Esophagus squamous epithelium (tissue), 5 donors: ENCODE results near the gene TXNDC17. TPM values are rescaled to one million over a fixed set of nuclear protein-coding genes. Genes with fewer than 3 reads are reported as not detected.

Experiments used
- DNase-seq: peaks from one replicate; lab custom pipeline; 2025; lab: John Stamatoyannopoulos, UW
- H3K27ac ChIP-seq, 4 donors: fragments of 200-600 bp; sonication (generic); one replicate each; pipeline ENCODE4 v1.5.1; 2016 to 2019; ENCODE audit warnings: mild to moderate bottlenecking in 1 of 4
- H3K27me3 ChIP-seq, 4 donors: fragments of 200-600 bp; sonication (generic); 1 replicate in 3 of 4; 2 replicates in 1 of 4; pipeline versions ENCODE4 v1.5.1 to v1.6.0; 2017 to 2021; ENCODE audit warnings: antibody characterized with exemption in 1 of 4
- H3K36me3 ChIP-seq, 3 donors: fragments of 200-600 bp; sonication (generic); one replicate each; pipeline ENCODE4 v1.5.1; 2016 to 2019
- H3K4me1 ChIP-seq, 3 donors: fragments of 200-600 bp; sonication (generic); one replicate each; pipeline ENCODE4 v1.5.1; 2017 to 2019
- H3K4me3 ChIP-seq, 4 donors: fragments of 200-600 bp; sonication (generic); 1 replicate in 3 of 4; 2 replicates in 1 of 4; pipeline ENCODE4 v1.5.1; 2016 to 2019; ENCODE audit warnings: mild to moderate bottlenecking in 2 of 4, moderate library complexity in 1 of 4
- H3K9me3 ChIP-seq, 3 donors: fragments of 200-600 bp; sonication (generic); one replicate each; pipeline ENCODE4 v1.5.1; 2016 to 2019
- POLR2A ChIP-seq, 4 donors: fragments of 450-650 bp; IDR thresholded peaks; one replicate each; pipeline ENCODE4 v1.6.1; 2017; ENCODE audit warnings: antibody characterized with exemption in 4 of 4, mild to moderate bottlenecking in 4 of 4, moderate library complexity in 3 of 4
- WGBS, 2 donors: methylation state at CpG; one replicate each; pipeline ENCODE4 v1.1.5; 2018; 5-methylcytosine and 5-hydroxymethylcytosine counted together
- intact Hi-C: fragments of 100-400 bp; cut with DNase I; formaldehyde crosslinking; loops from one replicate; pipeline ENCODE4 v1.15.0; 2022
- total RNA-seq, 4 donors: library from RNA; depleted of rRNA; stranded (reverse); fragments of >200 nt; gene quantifications; one replicate each; pipeline ENCODE4 v1.1.0, GENCODE V29; 2016
- TF ChIP-seq, protein P1 (sequence below), 6 experiments: fragments of 450-650 bp in 4 of 6; fragments of 200-600 bp in 2 of 6; sonication (generic) in 2 of 6; IDR thresholded peaks; one replicate each; pipeline ENCODE4 v1.5.1; 2016 to 2019; ENCODE audit warnings: antibody characterized with exemption in 6 of 6, mild to moderate bottlenecking in 4 of 6, moderate library complexity in 4 of 6
- donor health status: DM: yes; HTN: yes; CAD: no.

The TXNDC17 gene
- total RNA-seq, 4 donors from 2014 or later, result 446 to 796 (median 696) TPM

DNA sequence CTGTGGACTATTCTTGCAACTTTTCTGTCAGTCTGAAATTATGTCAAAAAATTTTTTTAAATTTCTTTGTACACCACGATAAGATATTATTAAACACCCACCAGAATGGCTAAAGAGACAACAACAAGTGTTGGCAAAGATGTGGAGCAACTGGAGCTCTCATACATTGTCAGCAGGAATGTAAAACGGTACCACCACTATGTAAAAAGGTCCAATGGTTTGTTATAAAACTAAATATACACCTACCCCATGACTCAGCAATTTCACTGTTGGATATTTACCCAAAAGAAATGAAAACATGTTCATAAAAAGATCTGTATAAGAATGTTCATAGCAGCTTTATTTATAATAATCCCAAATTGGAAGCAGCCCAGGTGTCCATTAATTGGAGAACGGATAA, 7.6 kb upstream of the TXNDC17 start:
- Histone ChIP-seq H3K4me1 (peaks cover under 1 to 13% (median 2%) of the 10 kb centered on the region in 3 donors), H3K9me3 (no peaks in the 10 kb centered on the region), H3K27ac (no peak overlapping the region), H3K4me3 (no peak overlapping the region), H3K36me3 (peaks cover 0 to 67% (median 4%) of the 10 kb centered on the region in 3 donors), H3K27me3 (no peaks in the 10 kb centered on the region)
- no peak for TF ChIP-seq POLR2A (IDR thresholded peaks at IDR 0.05)
- TF ChIP-seq, protein P1, sequence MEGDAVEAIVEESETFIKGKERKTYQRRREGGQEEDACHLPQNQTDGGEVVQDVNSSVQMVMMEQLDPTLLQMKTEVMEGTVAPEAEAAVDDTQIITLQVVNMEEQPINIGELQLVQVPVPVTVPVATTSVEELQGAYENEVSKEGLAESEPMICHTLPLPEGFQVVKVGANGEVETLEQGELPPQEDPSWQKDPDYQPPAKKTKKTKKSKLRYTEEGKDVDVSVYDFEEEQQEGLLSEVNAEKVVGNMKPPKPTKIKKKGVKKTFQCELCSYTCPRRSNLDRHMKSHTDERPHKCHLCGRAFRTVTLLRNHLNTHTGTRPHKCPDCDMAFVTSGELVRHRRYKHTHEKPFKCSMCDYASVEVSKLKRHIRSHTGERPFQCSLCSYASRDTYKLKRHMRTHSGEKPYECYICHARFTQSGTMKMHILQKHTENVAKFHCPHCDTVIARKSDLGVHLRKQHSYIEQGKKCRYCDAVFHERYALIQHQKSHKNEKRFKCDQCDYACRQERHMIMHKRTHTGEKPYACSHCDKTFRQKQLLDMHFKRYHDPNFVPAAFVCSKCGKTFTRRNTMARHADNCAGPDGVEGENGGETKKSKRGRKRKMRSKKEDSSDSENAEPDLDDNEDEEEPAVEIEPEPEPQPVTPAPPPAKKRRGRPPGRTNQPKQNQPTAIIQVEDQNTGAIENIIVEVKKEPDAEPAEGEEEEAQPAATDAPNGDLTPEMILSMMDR (IDR thresholded peaks at IDR 0.05), result no peak
- 94 to 98% methylated on average over 3 of the region's 3 CpGs for WGBS, 2 donors
- DNase-seq, result no peak
- intact Hi-C loops, result loop anchor here (10.0 kb wide), 1 partner anchor 168 kb away; no protein-coding TSS in a partner anchor

DNA sequence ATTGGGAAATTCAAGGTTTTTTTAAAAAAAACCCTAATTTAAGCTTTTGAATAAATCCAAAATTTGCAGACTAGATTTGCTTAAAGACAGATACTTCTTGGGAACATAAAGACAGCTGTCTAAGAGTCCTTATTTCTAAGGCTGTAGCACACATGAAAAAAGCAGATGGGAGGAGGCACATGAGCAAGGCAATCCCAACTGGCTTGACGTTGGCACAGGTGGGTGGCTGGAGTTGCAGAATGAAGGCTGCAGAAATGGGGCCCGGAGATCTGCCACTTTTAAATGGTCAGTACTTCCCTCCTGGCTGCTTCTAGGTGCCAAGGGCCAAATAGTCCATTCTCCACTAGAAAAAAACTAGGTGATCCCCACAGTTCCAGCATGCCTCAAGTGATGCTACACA, 4.8 kb upstream of the TXNDC17 start:
- 50 to 77% methylated on average over 2 of the region's 2 CpGs for WGBS, 2 donors
- H3K9me3 ChIP-seq, result no peaks in the 10 kb centered on the region
- no peaks in the 10 kb centered on the region for H3K27me3 ChIP-seq
- no peak for TF ChIP-seq POLR2A (IDR thresholded peaks at IDR 0.05)
- TF ChIP-seq, protein P1 (IDR thresholded peaks at IDR 0.05), result no peak
- peaks cover 16 to 31% (median 19%) of the 10 kb centered on the region in 3 donors for H3K4me1 ChIP-seq
- intact Hi-C loops, result loop anchor here (10.0 kb wide), 1 partner anchor 171 kb away; no protein-coding TSS in a partner anchor
- H3K36me3 ChIP-seq, result peaks cover 0 to 41% (median 3%) of the 10 kb centered on the region in 3 donors
- no peak overlapping the region for H3K27ac ChIP-seq
- no peak overlapping the region for H3K4me3 ChIP-seq
- no peak for DNase-seq

DNA sequence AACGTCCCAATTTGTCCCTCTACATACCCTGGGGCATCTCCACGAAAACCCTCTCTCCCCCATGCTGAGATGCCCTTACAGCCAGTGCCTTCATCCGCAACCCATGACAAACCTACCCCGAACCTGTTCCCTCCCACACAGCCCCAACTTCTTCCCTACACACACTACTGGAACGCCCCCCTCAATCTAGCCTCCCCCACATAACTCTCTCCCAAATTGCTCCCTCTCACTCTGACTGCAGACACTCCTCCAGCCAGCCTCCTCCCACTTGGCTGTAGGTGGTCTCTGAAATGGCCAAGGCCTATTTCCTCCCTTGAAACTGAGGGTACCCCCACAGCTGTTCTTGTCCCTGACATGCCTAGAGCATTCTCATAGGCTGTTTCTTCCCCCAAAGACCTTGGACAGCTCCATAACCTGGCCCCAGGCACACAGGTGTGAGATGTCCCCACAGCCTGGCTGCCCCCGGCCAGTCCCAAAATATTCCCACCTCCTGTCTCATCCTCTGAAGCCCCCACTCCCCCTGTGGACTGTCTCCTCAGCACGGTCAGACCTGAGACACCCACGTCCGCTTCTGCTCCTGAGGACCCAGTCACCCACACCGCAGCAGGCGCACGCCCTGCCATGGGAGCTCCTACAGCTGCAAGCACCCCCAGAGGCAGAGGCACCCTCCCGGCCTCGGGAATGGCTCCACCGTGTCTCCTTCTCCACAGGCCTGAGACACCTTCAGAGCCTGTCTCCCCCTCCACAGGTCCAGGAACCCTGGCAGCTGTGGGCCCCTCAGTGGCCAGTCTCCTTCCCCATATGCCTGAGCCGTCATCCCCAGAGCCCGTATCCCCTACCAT, 4.0 kb upstream of the TXNDC17 start:
- no peak overlapping the region for H3K27ac ChIP-seq
- DNase-seq, result no peak
- TF ChIP-seq, protein P1 (IDR thresholded peaks at IDR 0.05), result no peak
- no peak for TF ChIP-seq POLR2A (IDR thresholded peaks at IDR 0.05)
- no peaks in the 10 kb centered on the region for H3K27me3 ChIP-seq
- peaks cover 0 to 33% (median 0%) of the 10 kb centered on the region in 3 donors for H3K36me3 ChIP-seq
- 79 to 90% methylated on average over 6 to 14 of the region's 17 CpGs for WGBS, 2 donors
- intact Hi-C loops, result loop anchor here (10.0 kb wide), 1 partner anchor 172 kb away; no protein-coding TSS in a partner anchor
- H3K9me3 ChIP-seq, result no peaks in the 10 kb centered on the region
- peaks cover 19 to 36% (median 22%) of the 10 kb centered on the region in 3 donors for H3K4me1 ChIP-seq
- no peak overlapping the region for H3K4me3 ChIP-seq

DNA sequence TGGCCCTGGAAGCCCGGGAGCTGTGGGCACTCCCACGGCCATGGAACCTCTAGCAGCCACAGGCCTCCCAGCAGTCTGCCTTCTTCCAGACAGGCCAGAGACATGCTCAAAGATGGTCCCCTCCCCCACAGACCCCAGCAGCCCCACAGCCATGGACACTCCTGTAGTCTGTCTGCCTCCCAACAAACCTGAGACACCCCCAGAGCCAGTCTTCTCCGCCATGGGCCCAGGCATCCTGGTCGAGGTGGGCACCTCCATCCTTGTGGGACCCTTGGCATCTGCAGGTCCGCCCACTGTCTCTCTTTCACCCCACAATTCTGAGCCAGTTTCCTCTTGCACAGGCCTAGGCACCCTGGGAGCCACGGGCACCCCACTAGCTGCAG, 3.4 kb upstream of the TXNDC17 start:
- intact Hi-C loops, result loop anchor here (10.0 kb wide), 1 partner anchor 173 kb away; no protein-coding TSS in a partner anchor
- Histone ChIP-seq H3K36me3 (peaks cover 0 to 27% (median 0%) of the 10 kb centered on the region in 3 donors), H3K4me3 (no peak overlapping the region), H3K27ac (no peak overlapping the region), H3K27me3 (no peaks in the 10 kb centered on the region), H3K4me1 (peaks cover 19 to 42% (median 24%) of the 10 kb centered on the region in 3 donors), H3K9me3 (no peaks in the 10 kb centered on the region)
- 85 to 100% methylated on average over 2 of the region's 6 CpGs for WGBS, 2 donors
- TF ChIP-seq, protein P1 (IDR thresholded peaks at IDR 0.05), result no peak
- TF ChIP-seq POLR2A (IDR thresholded peaks at IDR 0.05), result no peak
- DNase-seq, result no peak
